Measurements from ENCODE around the gene PROC. TPM values are rescaled to one million over a fixed set of nuclear protein-coding genes. Genes with fewer than 3 reads are reported as not detected.
A peak's percentile ranks its signal among the peaks of the same experiment; 100 is the strongest.

Gene PROC
- 1 to 10 TPM in 3 of 4 donors, not detected in 1; 1.3 to 6.3 (median 1.6) TPM for total RNA-seq

- no peak for TF ChIP-seq CTCF (IDR thresholded peaks at IDR 0.05)
- no peak for TF ChIP-seq POLR2A (IDR thresholded peaks at IDR 0.05)
- H3K36me3 ChIP-seq: no peaks in the 10 kb centered on the region
- peak in 1 of 3 donors; percentile 43 for DNase-seq
- peaks cover 0 to 26% (median 13%) of the 10 kb centered on the region in 4 donors for H3K4me1 ChIP-seq
- no peaks in the 10 kb centered on the region for H3K9me3 ChIP-seq
- H3K27me3 ChIP-seq: peaks cover 0 to 11% of the 10 kb centered on the region in 2 donors
- no peak within 1 kb of the TSS for H3K4me3 ChIP-seq
- no peak within 1 kb of the TSS for H3K27ac ChIP-seq
Measured at GRCh38 chr2:127418300-127419111, at the start of gene PROC. Gene PROC, plus strand, starts transcription at chr2:127418427. Its CDS starts 1,516 bp downstream, at chr2:127419943.

- H3K27me3 ChIP-seq: no peaks in the 10 kb centered on the region
- H3K36me3 ChIP-seq: no peaks in the 10 kb centered on the region
- H3K27ac ChIP-seq: no peak overlapping the region
- H3K4me1 ChIP-seq: no peaks in the 10 kb centered on the region
- no peak for DNase-seq
- no peak overlapping the region for H3K4me3 ChIP-seq
- H3K9me3 ChIP-seq: peaks cover 0 to 4% (median 0%) of the 10 kb centered on the region in 4 donors
- no peak for TF ChIP-seq POLR2A (IDR thresholded peaks at IDR 0.05)
- no peak for TF ChIP-seq CTCF (IDR thresholded peaks at IDR 0.05)
Measured at GRCh38 chr2:127370010-127370409, 48.2 kb upstream of the PROC start.

GRCh38 chr2:127371037-127371436 lies 47.2 kb upstream of the PROC start:
- H3K27ac ChIP-seq: no peak overlapping the region
- DNase-seq: no peak
- no peaks in the 10 kb centered on the region for H3K4me1 ChIP-seq
- no peak for TF ChIP-seq CTCF (IDR thresholded peaks at IDR 0.05)
- H3K36me3 ChIP-seq: no peaks in the 10 kb centered on the region
- peaks cover 0 to 4% (median 0%) of the 10 kb centered on the region in 4 donors for H3K9me3 ChIP-seq
- H3K4me3 ChIP-seq: no peak overlapping the region
- no peaks in the 10 kb centered on the region for H3K27me3 ChIP-seq

- no peak overlapping the region for H3K4me3 ChIP-seq
- no peak for DNase-seq
- peaks cover 0 to 3% (median 0%) of the 10 kb centered on the region in 3 donors for H3K36me3 ChIP-seq
- TF ChIP-seq CTCF (IDR thresholded peaks at IDR 0.05) (no peak), POLR2A (IDR thresholded peaks at IDR 0.05) (no peak)
- H3K27ac ChIP-seq: no peak overlapping the region
- no peaks in the 10 kb centered on the region for H3K4me1 ChIP-seq
- H3K27me3 ChIP-seq: no peaks in the 10 kb centered on the region
- peaks cover 0 to 8% (median 0%) of the 10 kb centered on the region in 4 donors for H3K9me3 ChIP-seq
Measured at GRCh38 chr2:127373362-127374083, 44.7 kb upstream of the PROC start.

GRCh38 chr2:127376257-127376656 lies 42.0 kb upstream of the PROC start:
- no peak for DNase-seq
- Histone ChIP-seq H3K4me3 (no peak overlapping the region), H3K36me3 (peaks cover 0 to 3% (median 0%) of the 10 kb centered on the region in 3 donors), H3K27ac (no peak overlapping the region), H3K27me3 (no peaks in the 10 kb centered on the region), H3K4me1 (peaks cover 0 to 4% (median 0%) of the 10 kb centered on the region in 4 donors), H3K9me3 (peaks cover 0 to 3% (median 0%) of the 10 kb centered on the region in 4 donors)
- TF ChIP-seq POLR2A (IDR thresholded peaks at IDR 0.05) (no peak), CTCF (IDR thresholded peaks at IDR 0.05) (no peak)
